Keratinocyte (primary cell): ENCODE measurements around the gene B3GAT1. TPM values are rescaled to one million over a fixed set of nuclear protein-coding genes. Genes with fewer than 3 reads are reported as not detected.

ENCODE experiments used
- DNase-seq: peaks from one replicate; pipeline ENCODE4 v3.0.0-alpha.2; 2011; ENCODE audit warnings: low read depth, missing footprints, low spot score
- FAIRE-seq: peaks from 2 replicates; lab custom pipeline; 2011; peaks lifted over from hg19 to GRCh38; lab: Jason Lieb, UNC
- H2AFZ ChIP-seq: 2 replicates; pipeline ENCODE4 v1.6.0; 2012; ENCODE audit warnings: low read length, control low read depth, inconsistent platforms; ENCODE audit not compliant: control insufficient read depth
- H3K27ac ChIP-seq: 2 replicates; pipeline ENCODE4 v1.5.1; 2011; ENCODE audit warnings: low read length; ENCODE audit not compliant: control insufficient read depth, insufficient read depth
- H3K27me3 ChIP-seq: 3 replicates; pipeline ENCODE4 v1.6.0; 2011; ENCODE audit warnings: low read length; ENCODE audit not compliant: control insufficient read depth, insufficient read depth; ENCODE audit errors: extremely low read depth
- H3K36me3 ChIP-seq, 2 experiments: 2 replicates in 1 of 2; 3 replicates in 1 of 2; pipeline ENCODE4 v1.5.1; 2011; ENCODE audit warnings: low read length in 2 of 2, mild to moderate bottlenecking in 1 of 2; ENCODE audit not compliant: control insufficient read depth in 2 of 2, insufficient read depth in 2 of 2; ENCODE audit errors: extremely low read depth in 1 of 2
- H3K4me1 ChIP-seq: 3 replicates; pipeline ENCODE4 v1.5.1; 2011; ENCODE audit warnings: low read length; ENCODE audit not compliant: control insufficient read depth, insufficient read depth; ENCODE audit errors: extremely low read depth
- H3K4me2 ChIP-seq: 3 replicates; pipeline ENCODE4 v1.6.0; 2011; ENCODE audit warnings: low read depth, low read length; ENCODE audit not compliant: control insufficient read depth, insufficient read depth; ENCODE audit errors: extremely low read depth
- H3K4me3 ChIP-seq, 3 experiments: fragments of 200-600 bp in 1 of 3; sonication (generic) in 1 of 3; 2 replicates in 2 of 3; 3 replicates in 1 of 3; pipeline ENCODE4 v1.5.1; 2011 to 2016; ENCODE audit warnings: low read length in 3 of 3, mild to moderate bottlenecking in 3 of 3, control low read depth in 2 of 3, inconsistent platforms in 1 of 3, low read depth in 1 of 3, mixed read lengths in 1 of 3, mixed run types in 1 of 3, moderate library complexity in 1 of 3; ENCODE audit not compliant: control insufficient read depth in 2 of 3, insufficient read depth in 2 of 3; ENCODE audit errors: extremely low read depth in 1 of 3
- H3K79me2 ChIP-seq: 2 replicates; pipeline ENCODE4 v1.6.0; 2012; ENCODE audit warnings: low read length; ENCODE audit not compliant: control insufficient read depth, insufficient read depth
- H3K9ac ChIP-seq: 3 replicates; pipeline ENCODE4 v1.6.0; 2011; ENCODE audit warnings: low read length; ENCODE audit not compliant: control insufficient read depth, insufficient read depth; ENCODE audit errors: extremely low read depth
- H3K9me1 ChIP-seq: 3 replicates; pipeline ENCODE4 v1.6.0; 2011; ENCODE audit warnings: low read length; ENCODE audit not compliant: control insufficient read depth, insufficient read depth; ENCODE audit errors: extremely low read depth
- H3K9me3 ChIP-seq: 2 replicates; pipeline ENCODE4 v1.5.1; 2012; ENCODE audit warnings: low read depth, low read length; ENCODE audit not compliant: control insufficient read depth
- H4K20me1 ChIP-seq: 3 replicates; pipeline ENCODE4 v1.6.0; 2011; ENCODE audit warnings: low read length; ENCODE audit not compliant: control insufficient read depth, insufficient read depth; ENCODE audit errors: extremely low read depth
- EZH2 ChIP-seq: IDR thresholded peaks from one replicate; pipeline ENCODE4 v1.6.1; 2012; ENCODE audit warnings: inconsistent platforms, mild to moderate bottlenecking, low read length, moderate library complexity
- dilution Hi-C: fragments of 300-500 bp; cut with MboI; formaldehyde crosslinking; loops from one replicate; pipeline ENCODE4 v1.7.0; 2020; ENCODE audit warnings: low sequenced_read_pairs; ENCODE audit not compliant: extremely low pct_ligation_motif_present
- polyA plus RNA-seq, 5 experiments: library from polyadenylated mRNA; depleted of rRNA in 3 of 5; stranded (reverse) in 3 of 5; stranded (forward) in 1 of 5; unstranded in 1 of 5; fragments of >200 nt; gene quantifications; 1 replicate in 1 of 5; 2 replicates in 3 of 5; 3 replicates in 1 of 5; pipeline versions ENCODE4 v1.2.1 to v1.2.3, GENCODE V29; 2011 to 2012; ENCODE audit warnings: missing spikeins in 2 of 5, low read depth in 1 of 5, low replicate concordance in 1 of 5
- TF ChIP-seq, protein P1 (sequence below), 3 experiments: IDR thresholded peaks in 1 of 3; conservative IDR thresholded peaks in 1 of 3; optimal IDR thresholded peaks in 1 of 3; 2 replicates in 2 of 3; 3 replicates in 1 of 3; pipeline versions ENCODE3 to v1.5.1; 2011; ENCODE audit warnings: low read length in 3 of 3, mild to moderate bottlenecking in 3 of 3, moderate library complexity in 2 of 3, control low read depth in 1 of 3, inconsistent platforms in 1 of 3; ENCODE audit not compliant: insufficient read depth in 2 of 3; ENCODE audit errors: extremely low read depth in 1 of 3

B3GAT1 gene
- polyA plus RNA-seq, 1 donor (not counting 4 experiments of a cell fraction or from before 2014, with no cell fraction given), result 0.04 TPM

DNA sequence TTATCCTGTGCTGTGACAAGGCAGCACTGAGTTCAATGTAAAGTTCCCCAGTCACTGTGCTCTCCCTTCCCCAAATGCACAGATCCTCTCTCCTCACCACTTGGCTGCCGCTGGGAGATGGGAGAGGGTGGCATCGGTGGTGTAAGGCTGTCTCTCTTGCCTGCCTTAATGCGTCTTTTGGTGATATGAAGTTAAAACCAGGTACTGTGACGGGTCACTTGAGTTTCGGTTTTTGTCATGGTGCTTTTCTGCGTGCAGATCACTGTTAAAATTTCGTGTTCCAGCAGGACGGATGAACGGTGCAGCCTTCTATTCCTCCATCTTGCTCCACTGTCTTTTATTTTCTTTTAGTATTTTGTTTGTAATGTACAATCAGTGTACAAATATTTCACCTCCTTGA, 61.7 kb downstream of the B3GAT1 start:
- DNase-seq, result no peak
- no peak for TF ChIP-seq EZH2
- no peak for FAIRE-seq

DNA sequence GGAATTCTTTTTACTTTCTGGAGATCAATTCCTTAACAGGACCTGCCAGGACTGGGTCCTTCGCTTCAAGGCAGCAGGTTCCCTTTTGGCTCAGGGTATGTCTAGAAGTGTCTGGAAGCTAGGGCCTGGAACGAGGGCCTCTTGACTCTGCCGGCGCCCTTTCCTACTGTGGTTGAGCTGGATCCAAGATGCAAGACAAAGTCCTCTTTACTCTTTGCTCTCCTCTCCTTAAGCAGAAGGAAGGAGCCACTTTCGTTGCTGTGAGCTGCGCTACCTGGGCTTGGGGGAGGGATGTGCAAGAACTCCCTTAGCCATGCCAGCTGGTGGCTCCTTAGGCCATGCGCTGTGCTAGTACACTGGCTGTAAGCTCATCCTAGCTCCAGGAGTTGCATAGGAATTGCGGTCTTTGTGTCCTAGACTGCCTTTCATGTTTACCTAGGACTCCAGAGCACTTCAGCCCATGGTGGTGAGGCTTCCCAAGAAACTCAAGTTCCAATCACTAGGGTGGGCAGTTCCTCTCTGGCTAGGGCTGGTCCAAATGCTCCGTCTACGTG, 62.2 kb downstream of the B3GAT1 start:
- Histone ChIP-seq H3K4me2 (no peak overlapping the region), H3K9ac (no peak overlapping the region), H3K4me3 (no peak overlapping the region), H3K4me1 (no peaks in the 10 kb centered on the region), H3K79me2 (no peaks in the 10 kb centered on the region), H4K20me1 (no peaks in the 10 kb centered on the region), H3K36me3 (no peaks in the 10 kb centered on the region), H2AFZ (no peak overlapping the region), H3K27ac (no peak overlapping the region), H3K9me3 (no peaks in the 10 kb centered on the region), H3K9me1 (no peaks in the 10 kb centered on the region), H3K27me3 (no peaks in the 10 kb centered on the region)
- no peak for TF ChIP-seq EZH2
- TF ChIP-seq, protein P1, sequence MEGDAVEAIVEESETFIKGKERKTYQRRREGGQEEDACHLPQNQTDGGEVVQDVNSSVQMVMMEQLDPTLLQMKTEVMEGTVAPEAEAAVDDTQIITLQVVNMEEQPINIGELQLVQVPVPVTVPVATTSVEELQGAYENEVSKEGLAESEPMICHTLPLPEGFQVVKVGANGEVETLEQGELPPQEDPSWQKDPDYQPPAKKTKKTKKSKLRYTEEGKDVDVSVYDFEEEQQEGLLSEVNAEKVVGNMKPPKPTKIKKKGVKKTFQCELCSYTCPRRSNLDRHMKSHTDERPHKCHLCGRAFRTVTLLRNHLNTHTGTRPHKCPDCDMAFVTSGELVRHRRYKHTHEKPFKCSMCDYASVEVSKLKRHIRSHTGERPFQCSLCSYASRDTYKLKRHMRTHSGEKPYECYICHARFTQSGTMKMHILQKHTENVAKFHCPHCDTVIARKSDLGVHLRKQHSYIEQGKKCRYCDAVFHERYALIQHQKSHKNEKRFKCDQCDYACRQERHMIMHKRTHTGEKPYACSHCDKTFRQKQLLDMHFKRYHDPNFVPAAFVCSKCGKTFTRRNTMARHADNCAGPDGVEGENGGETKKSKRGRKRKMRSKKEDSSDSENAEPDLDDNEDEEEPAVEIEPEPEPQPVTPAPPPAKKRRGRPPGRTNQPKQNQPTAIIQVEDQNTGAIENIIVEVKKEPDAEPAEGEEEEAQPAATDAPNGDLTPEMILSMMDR (optimal IDR thresholded peaks at IDR 0.05 in 1 of 3, IDR thresholded peaks at IDR 0.05 in 1 of 3, conservative IDR thresholded peaks at IDR 0.05 in 1 of 3; ENCODE audit: extremely low read depth in 1 of 3, insufficient read depth in 2 of 3, low read length in 3 of 3), result no peak
- dilution Hi-C loops, result no loop called here
- FAIRE-seq (no peak), DNase-seq (no peak)

More for the DNA sequence above, 61.7 kb downstream of the B3GAT1 start:
- H3K9me3 ChIP-seq, result no peaks in the 10 kb centered on the region
- H3K4me1 ChIP-seq, result no peaks in the 10 kb centered on the region
- H3K36me3 ChIP-seq, result no peaks in the 10 kb centered on the region
- H3K9ac ChIP-seq, result no peak overlapping the region
- H3K4me3 ChIP-seq, result no peak overlapping the region
- no peaks in the 10 kb centered on the region for H3K79me2 ChIP-seq
- no peaks in the 10 kb centered on the region for H4K20me1 ChIP-seq
- H3K27me3 ChIP-seq, result no peaks in the 10 kb centered on the region
- dilution Hi-C loops, result no loop called here
- H3K4me2 ChIP-seq, result no peak overlapping the region
- no peaks in the 10 kb centered on the region for H3K9me1 ChIP-seq
- H3K27ac ChIP-seq, result no peak overlapping the region
- H2AFZ ChIP-seq, result no peak overlapping the region
